DMS114 treated with DMSO at 0.1 percent for 48 hours (cell line): ENCODE data around the gene DNMT3L.

Experiments
- DNase-seq: peaks from one replicate; lab custom pipeline; 2025; ENCODE audit not compliant: unreplicated experiment; lab: John Stamatoyannopoulos, UW

Gene DNMT3L

DNA sequence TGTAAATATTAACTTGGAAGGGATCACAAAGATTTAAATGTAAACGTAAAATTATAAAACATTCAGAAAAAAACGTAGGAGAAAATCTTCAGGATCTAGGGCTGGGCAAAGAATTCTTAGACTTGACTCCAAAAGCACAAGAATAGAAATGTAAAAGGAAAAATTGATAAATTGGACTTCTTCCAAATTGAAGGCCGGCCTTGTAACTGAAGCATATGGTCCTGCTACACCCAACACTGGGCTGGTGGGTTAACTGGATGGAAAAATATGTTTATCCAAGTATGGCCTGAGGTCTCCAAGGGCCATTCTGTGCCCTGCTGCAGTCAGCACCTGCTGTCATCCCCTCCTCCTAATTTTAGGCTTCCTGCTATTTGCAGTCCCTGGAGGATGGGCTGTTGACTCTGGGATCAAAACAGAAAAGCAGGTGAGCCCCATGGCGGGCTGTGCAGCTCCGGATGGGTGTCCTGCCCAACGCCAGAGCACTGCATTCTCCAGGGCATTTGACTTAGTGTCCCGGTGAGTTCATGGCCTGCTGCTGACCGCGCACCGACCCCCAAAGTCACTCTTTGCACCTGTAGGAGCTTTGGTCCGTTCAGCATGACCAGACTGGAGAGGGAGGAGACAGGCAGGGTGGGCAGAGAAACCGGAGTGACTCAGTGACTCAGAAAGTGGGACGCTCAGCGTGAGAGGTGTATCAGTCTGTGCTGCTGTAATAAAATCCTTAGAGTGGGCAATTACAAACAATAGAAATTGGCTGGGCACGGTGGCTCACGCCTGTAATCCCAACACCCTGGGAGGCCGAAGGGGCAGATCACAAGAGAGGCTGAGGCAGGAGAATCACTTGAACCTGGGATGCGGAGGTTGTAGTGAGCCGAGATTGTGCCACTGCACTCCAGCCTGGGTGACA is 17.9 kb upstream of the DNMT3L start:
- DNase-seq = no peak

DNA sequence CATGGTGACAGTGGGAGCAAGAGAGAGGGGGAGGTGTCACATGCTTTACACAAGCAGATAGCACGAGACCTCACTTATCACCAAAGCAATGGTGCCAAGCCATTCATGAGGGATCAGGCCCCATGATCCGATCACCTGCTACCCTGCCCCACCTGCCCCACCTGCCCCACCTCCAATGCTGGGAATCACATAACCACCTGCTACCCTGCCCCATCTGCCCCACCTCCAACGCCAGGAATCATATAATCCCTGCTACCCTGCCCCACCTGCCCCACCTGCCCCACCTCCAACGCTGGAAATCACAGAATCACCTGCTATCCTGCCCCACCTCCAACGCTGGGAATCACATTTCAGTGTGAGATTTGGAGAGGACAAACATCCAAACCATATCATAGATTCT is 13.3 kb upstream of the DNMT3L start:
- no peak for DNase-seq

DNA sequence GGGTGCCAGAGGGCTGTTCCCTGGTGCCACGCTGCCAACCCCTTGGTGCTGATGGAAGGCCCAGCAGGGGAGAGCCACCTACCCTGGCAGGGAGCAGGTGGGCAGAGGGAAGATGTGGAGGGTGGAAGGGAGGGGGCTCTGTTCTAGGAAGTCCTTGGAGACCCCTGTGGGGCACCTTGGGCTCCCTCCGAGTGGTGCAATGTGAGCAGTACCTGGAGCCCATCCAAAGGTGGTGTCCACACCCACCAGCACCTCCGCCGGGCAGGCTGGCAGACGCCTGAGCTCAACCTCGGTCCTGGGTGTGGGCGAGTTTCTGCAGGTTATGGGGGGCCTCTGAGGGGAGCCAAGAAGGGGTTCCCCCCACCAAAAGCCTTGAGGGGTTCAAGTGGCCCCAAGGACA is 11.3 kb upstream of the DNMT3L start:
- no peak for DNase-seq

DNA sequence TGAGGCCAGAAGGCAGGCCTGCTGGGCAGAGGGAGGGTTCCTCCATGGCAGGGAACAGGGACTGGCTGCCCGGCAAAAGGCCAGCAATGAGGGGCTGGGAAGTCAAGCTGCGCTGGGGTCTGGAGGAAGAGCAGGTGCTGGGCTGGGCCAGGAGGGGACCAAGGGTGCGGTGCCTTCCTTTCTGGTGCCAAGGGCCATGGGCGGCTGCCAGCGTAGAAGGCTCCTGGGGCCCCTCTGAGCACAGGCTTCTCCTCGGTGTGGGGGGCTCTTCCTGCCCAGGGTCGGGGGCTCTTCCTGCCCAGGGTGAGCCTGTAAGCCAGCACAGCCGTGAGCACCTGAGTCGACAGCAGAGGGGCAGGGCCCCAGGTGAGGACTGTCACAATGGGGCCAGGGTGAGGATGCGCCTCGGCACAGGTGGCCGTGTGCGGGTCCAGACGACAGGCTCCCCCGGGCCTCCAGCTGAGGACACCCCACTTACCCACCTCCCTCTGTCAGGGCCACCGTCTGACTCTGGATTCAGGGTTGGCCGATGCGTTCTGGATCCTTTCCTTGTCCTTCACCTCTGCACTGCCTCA is 10.7 kb upstream of the DNMT3L start:
- DNase-seq = no peak

DNA sequence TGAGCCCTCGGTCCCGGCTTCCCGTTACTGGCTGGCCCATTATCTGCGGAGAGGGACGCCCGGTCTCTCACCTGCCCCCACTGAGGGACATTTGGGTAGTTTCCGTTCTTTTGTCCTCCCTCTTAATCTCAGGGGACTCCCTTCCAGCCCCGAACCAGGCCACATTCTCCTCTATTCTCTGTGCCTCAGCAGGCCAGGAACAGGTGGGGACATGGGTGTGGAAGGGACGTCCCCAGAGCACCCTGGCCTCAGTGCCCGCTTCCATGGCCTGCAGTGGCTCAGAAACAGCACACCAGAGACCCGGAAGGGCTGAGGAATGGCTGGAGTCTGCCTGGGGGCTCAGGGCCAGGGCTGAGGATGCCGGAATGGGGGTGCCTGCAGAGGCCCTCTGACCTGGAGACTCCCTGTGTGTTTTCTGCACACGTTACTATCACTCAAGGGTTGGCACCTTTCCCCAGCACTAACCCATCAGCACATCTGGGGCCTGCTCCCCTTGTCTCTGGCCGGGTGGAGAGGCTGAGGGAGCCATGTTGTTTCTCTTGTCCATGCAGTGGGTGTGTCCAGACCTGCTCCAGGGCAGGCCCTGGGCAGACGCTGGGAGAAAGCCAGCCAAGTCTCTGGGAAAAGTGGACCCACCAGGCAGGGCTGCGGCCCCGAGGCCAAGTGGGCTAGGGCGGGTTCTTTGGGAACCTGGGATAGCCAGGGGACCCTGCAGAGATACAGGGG is 10.0 kb upstream of the DNMT3L start:
- DNase-seq = no peak

DNA sequence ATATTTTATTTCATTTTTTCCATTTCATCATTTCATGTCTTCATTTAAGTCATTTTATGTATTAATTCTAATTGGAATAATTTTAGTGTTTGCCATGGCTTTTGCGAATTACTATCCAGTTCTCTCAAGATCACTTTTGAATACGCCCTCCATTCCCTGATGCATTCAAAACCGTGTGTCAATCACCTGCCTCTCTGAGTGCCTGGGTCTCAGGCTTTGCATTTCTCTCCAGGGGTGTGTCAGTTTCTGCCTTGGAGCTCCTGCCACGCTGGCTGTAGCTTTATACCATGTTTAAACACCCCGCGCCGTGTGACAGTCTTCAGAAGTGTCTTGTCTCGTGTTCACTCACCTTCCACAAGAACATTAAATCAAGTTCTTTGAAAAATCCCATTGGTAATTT is 7.4 kb upstream of the DNMT3L start:
- DNase-seq = no peak

DNA sequence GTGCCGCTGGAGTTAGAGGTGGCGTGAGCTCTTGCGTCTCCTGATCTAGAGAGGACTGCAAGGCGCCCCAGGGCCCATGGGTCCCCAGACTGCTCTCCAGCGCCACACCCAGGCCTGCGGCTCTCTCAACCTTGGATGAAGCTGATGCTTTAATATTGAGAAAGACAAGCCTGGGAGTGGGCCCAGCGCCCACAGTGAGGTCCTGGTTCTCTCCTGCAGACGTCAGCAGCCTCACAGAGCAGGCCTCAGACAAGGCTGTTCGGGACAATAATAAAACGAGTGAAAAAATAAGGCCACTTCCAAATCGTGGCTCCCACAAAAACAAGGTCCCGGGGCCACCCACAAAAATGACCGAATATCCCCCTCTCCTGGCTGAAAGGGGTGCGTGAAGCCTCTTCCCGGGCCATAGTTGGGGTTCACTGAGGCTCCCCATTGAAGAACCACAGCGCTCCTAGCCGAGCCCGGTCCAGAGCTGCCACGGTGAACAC is 6.0 kb upstream of the DNMT3L start:
- DNase-seq = no peak

DNA sequence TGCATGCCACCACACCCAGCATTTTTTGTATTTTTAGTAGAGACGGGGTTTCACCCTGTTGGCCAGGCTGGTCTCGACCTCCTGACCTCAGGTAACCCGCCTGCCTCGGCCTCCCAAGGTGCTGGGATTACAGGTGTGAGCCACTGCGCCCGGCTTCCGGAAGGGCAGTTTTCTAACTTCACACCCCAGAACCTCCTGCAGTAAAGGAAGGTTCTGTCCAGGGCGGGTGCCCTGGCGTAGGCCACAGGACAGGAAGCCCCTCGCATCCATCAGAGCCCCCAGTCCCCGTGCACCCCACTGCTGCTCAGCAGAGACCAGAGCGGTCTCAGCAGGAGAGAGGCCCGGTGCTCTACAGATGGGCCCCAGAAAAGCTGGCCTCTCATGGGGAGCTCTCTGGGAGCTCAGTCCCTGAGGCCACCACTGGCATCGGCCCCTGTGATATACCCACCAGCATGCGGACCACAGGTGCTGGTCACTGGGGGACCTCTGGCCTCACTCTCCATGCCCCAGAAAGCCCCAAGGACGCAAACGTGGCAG is 4.1 kb upstream of the DNMT3L start:
- no peak for DNase-seq

DNA sequence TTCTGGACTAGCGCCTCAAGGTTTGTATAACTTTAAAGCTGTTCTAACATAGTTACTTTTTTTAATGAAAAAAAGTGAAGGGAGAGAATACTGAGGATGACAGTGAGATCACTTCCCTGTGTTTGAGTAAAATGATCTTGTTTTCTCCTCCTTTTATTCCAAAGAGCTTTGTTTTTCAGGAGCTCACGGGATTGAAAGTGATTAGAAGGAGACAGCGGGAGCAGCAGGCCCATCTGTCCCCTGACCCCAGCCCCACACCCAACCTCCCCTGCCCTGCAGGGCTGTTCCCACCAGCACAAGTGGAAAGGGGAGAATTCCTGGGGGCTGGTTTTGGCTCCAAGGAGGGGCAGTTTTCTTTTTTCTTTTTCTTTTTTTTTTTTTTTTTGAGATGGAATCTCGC is 2.1 kb upstream of the DNMT3L start:
- no peak for DNase-seq

DNA sequence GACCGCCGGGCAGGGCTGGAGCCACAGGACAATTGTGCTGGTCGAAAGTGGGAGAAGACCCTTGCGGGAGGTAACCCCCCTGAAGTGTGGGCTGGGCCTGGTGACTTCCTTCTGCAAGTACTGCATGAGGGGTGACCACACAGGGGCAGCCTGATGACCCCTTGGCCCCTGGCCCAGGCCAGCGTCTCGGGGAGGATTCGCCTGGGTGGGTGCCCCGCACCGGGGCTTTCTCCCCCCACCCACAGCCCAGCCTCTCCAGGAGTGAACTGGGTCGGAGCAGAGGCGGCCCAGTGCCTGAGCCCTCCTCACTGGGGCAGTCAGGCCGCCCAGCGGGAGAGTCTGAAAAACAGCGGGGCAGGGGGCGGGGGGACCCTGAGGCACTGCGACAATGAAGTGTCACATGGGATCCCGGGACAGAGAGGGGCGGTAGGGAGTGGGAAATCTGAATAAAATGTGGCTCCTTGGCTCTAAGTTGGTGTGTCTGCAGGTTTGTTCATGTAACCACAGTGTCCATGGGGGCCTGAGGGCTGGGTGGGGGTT is 1.6 kb upstream of the DNMT3L start:
- DNase-seq = no peak

DNA sequence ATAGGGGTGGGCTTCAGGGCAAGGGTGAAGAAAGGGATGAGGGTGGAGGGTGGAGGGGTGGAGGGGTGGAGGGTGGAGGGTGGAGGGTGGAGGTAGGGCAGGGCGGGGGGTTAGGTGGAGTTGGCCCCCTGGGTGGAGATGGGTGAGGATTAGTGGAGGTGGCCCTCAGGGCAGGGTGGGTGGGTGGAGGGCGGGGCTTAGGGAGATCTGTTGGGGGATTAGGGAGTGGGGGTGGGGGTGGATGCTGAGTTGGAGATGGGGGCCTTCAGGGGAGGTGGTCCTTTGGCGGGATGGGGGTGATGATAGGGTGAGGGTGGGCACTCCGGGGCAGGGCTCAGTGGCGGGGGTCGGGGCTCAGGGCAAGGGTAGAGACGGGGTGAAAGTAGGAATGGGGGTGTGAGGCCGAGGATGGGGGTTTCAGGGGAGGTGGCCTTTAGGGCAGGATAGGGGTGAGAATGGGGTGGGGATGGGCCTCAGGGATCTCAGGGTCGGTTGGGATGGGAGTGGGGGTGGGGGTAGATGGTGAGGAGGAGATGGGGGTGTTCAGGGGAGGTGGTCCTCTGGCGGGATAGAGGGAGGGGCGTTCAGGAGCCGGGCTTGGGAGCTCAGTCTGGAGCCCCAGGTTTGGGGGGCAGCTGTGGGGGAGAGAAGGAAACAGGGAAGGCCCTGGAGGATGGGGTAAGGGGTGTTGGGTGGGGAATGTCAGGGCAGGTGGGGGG is 800 bp upstream of the DNMT3L start:
- DNase-seq = no peak

DNA sequence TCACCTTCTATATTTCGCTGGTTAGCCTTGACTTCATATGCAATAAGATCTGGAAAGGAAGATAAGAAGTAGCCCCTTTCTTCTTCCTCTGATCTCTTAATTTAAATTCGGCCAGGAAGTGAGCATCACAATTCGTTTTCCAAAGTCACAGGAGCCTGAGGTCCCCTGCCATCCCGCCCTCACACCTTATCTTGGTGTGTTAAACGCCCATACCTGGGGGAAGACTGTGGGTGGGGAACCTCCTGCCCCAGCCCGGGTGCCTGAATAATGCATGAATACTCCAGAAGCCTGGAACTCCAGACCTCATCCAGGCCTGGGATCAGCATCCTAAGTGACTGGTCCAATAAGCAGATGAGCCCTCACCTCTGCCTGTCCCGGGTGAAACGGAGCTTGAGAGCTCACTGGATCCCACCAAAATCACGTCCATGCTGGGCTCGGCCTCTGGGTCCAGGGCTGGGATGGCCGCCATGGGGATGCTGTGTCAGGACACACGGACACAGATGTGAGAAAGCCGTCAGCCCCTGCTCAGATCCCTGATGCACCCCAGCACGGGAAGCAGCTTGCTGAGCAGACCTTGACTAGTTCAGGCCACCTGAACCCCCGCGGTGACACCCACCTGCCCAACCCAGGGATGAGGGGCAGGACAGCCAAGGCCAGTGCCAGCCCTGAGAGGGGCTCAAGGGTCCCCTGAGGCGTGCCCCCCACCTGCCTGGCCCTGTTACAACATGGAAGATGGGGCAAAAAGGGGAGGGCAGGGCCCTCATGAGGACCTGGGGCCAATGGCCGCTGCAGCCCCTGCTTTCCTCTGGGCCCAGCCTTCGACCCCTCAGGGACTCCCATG is 686 bp downstream of the DNMT3L start:
- DNase-seq = no peak

DNA sequence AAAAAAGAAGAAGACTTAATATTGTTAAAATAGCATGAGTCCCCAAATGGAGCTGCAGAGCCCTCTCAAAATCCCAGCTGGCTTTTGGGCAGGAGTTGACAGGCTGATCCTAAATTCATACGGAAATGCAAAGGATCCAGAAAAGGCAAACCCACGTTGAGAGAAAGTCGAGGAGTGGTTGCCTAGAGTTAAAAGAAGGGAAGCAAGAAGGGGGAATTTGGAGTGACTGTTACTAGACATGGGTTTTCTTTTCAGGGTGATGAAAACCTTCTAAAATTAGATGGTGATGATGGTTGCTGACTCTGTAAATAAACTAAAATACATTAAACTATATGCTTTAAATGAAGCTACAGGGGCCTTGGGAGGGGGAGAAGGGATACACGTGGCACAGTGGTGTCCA is 1.6 kb downstream of the DNMT3L start:
- no peak for DNase-seq

DNA sequence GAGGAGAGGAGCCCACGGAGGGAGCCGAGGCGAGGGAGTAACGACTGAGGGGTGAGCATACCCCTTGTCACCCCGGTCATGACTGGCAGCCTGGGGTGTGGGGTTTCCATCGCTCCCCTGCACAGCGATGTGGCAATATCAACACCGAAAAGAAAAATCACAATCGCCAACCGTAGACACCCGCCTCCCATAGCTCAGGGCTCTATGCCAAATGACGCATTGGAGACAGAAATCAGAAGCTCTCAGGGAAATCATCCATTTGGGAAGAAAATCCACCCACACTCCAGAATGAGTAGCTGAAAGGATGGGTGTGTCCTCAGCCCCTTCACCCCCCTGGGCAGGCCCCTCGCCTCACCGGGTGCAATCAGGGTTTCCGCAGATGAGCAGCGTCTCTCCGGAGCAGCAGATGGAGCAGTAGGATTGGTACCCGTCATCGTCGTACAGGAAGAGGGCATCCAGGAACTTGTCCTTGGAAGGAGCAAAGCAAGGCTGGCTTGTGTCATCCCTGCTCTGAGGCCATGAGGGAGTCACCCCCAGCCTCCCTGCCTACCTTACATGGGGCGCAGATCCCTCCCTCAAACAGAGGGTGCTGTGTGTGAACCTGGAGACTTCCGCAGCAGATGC is 2.5 kb downstream of the DNMT3L start:
- no peak for DNase-seq

DNA sequence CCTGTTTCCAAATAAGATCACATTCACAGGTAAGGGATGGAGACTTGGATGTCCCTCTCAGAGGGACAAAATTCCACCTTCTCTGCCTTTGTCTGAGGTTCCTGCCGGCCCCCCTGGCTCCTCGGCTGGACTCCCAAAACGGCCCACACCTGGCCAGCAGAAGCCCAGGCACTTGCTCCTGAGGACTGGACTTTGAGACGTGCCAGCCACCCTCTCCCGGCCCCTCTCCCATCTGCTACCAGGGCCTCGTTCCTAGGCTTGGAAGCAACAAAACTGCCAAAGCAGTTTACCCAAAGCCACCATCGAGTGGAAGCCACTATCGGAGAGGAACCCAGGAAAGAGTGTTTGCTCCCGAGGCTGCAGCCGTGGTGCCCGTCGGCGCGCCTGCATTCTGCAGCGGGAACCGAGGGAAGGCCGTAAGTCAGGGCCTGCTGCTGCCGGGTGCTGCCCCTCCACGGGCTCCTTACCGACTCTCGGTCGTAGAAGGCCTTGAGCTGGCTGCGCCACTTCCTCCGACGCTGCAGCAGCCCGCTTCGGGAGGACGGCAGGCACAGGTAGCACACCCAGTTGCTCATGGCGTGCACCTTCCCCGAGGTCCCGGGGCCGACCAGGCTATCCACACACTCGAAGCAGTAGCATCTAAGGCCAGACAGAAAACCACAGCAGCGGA is 3.5 kb downstream of the DNMT3L start:
- no peak for DNase-seq

DNA sequence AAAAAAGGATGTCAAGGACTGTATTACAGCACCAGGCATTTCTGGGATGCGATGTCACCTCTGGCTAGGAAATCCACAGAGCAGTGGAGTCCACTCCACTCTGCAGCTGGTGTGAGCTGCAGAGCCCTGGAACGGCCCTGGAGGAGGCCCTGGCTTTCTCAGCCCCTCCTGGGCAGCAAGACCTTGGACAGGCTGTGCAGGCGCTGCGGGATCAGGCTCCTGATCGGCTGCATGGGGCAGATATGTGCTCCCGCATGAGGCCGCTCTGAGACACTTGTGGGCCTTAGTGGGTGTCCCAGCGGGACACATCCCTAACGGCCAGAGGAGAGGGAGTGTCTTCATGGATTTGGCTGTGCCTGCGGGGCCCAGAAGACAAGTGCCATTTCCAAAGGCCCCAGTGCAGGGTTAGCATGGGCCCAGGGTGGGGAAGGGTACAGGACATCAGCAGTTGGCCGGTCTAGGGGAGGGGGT is 6.2 kb downstream of the DNMT3L start:
- DNase-seq = no peak

DNA sequence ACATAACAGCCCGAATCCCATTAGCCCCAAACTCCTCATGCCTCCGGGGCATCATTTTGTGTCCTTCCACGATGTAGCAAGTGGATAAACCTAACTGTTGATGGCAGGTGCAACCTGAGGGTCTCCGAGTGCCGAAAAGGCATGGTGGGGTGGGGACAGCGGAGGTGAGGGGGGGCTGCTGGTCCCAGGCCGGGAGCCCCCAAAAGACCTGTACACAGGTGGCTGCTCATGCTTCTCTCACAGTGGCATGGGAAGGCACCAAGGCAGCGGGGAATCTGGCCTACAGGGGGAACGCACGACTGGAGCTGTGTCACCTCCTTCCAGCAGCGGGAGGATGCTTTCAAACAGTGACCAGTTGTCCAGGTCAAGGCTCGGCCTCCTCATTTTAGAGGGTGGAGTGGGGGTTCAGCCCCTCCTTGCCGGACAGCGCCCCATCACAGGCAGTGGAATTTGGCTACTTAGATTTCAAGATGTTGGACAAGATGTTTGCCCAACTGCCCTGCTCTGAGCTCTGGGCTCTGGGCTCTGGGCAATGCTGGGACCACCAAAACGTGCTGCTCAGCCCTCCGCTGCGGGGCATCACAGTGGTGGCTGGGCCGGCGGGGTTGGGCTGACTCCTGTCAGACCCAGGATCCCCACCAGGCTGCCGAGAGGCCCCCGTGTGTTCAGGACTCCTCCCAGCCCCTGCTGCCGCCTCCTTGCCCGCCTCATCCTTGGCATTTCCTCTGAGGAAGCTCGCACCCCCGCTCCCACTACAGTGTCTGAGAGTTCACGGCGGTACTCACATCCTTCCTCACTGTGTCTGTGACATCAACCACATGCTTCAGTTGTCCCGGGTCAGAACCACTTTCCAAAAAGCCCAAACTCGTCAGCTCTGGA is 7.6 kb downstream of the DNMT3L start:
- DNase-seq = no peak
